H9 (cell line): ENCODE measurements around the gene MSL3B. TPM values are rescaled to one million over a fixed set of nuclear protein-coding genes. Genes with fewer than 3 reads are reported as not detected.

Experiments used
- DNase-seq: peaks from one replicate; pipeline ENCODE4 v3.0.0-alpha.2; 2017
- H2AFZ ChIP-seq: one replicate; pipeline ENCODE4 v1.6.1; 2013; ENCODE audit warnings: mild to moderate bottlenecking, low read length, control low read depth, moderate library complexity
- H2AK5ac ChIP-seq: 2 replicates; pipeline ENCODE4 v1.6.1; 2013; ENCODE audit warnings: low read length, control low read depth, mixed read lengths; ENCODE audit not compliant: insufficient read length
- H2BK120ac ChIP-seq: one replicate; pipeline ENCODE4 v1.6.1; 2013; ENCODE audit warnings: low read depth, mild to moderate bottlenecking, low read length, control low read depth, inconsistent platforms; ENCODE audit not compliant: poor library complexity, severe bottlenecking
- H2BK12ac ChIP-seq: 2 replicates; pipeline ENCODE4 v1.6.1; 2013; ENCODE audit warnings: low read length, control low read depth, mixed read lengths, low read depth; ENCODE audit not compliant: insufficient read length
- H2BK15ac ChIP-seq: 2 replicates; pipeline ENCODE4 v1.6.1; 2013; ENCODE audit warnings: low read depth, low read length, control low read depth
- H2BK20ac ChIP-seq: one replicate; pipeline ENCODE4 v1.6.1; 2013; ENCODE audit warnings: low read depth, mild to moderate bottlenecking, low read length, control low read depth, inconsistent platforms; ENCODE audit not compliant: poor library complexity, severe bottlenecking
- H2BK5ac ChIP-seq: 2 replicates; pipeline ENCODE4 v1.6.1; 2013; ENCODE audit warnings: low read length, control low read depth, mixed read lengths; ENCODE audit not compliant: insufficient read length
- H3K14ac ChIP-seq: 2 replicates; pipeline ENCODE4 v1.6.1; 2013; ENCODE audit warnings: low read length, control low read depth; ENCODE audit not compliant: insufficient read depth
- H3K18ac ChIP-seq: 2 replicates; pipeline ENCODE4 v1.6.1; 2013; ENCODE audit warnings: low read depth, mild to moderate bottlenecking, mixed read lengths, low read length, control low read depth; ENCODE audit not compliant: insufficient read length
- H3K23ac ChIP-seq: 2 replicates; pipeline ENCODE4 v1.6.1; 2013; ENCODE audit warnings: low read length, control low read depth, mixed read lengths, low read depth; ENCODE audit not compliant: insufficient read length
- H3K23me2 ChIP-seq: 2 replicates; pipeline ENCODE4 v1.6.1; 2013; ENCODE audit warnings: low read depth, mild to moderate bottlenecking, mixed read lengths, low read length, control low read depth; ENCODE audit not compliant: insufficient read length, poor library complexity, severe bottlenecking
- H3K27ac ChIP-seq: 2 replicates; pipeline ENCODE4 v1.5.1; 2013; ENCODE audit warnings: low read length, control low read depth, mixed read lengths, low read depth; ENCODE audit not compliant: insufficient read length
- H3K27me3 ChIP-seq: 2 replicates; pipeline ENCODE4 v1.6.1; 2013; ENCODE audit warnings: low read length, control low read depth, inconsistent platforms; ENCODE audit not compliant: insufficient read depth
- H3K4ac ChIP-seq: 2 replicates; pipeline ENCODE4 v1.6.1; 2013; ENCODE audit warnings: low read depth, mild to moderate bottlenecking, control low read depth, inconsistent platforms, low read length, moderate library complexity
- H3K4me1 ChIP-seq: 2 replicates; pipeline ENCODE4 v1.6.1; 2013; ENCODE audit warnings: low read length, control low read depth, inconsistent platforms; ENCODE audit not compliant: insufficient read depth
- H3K4me2 ChIP-seq: 2 replicates; pipeline ENCODE4 v1.6.1; 2013; ENCODE audit warnings: low read length, control low read depth, mixed read lengths; ENCODE audit not compliant: insufficient read length, insufficient read depth
- H3K56ac ChIP-seq: 2 replicates; pipeline ENCODE4 v1.6.1; 2013; ENCODE audit warnings: low read depth, mild to moderate bottlenecking, mixed read lengths, low read length, control low read depth; ENCODE audit not compliant: insufficient read length
- H3K79me1 ChIP-seq: 2 replicates; pipeline ENCODE4 v1.6.1; 2013; ENCODE audit warnings: low read depth, mild to moderate bottlenecking, moderate library complexity, low read length, control low read depth, inconsistent platforms; ENCODE audit not compliant: insufficient read depth, poor library complexity, severe bottlenecking
- H3K79me2 ChIP-seq: 2 replicates; pipeline ENCODE4 v1.6.1; 2013; ENCODE audit warnings: low read length, control low read depth, inconsistent platforms; ENCODE audit not compliant: insufficient read depth
- H3K9ac ChIP-seq: 2 replicates; pipeline ENCODE4 v1.6.1; 2013; ENCODE audit warnings: low read length, control low read depth, mixed read lengths; ENCODE audit not compliant: insufficient read length; ENCODE audit errors: extremely low read depth
- H3K9me3 ChIP-seq: one replicate; pipeline ENCODE4 v1.6.1; 2013; ENCODE audit warnings: low read depth, low read length, inconsistent platforms; ENCODE audit not compliant: control insufficient read depth
- H3T11ph ChIP-seq: one replicate; pipeline ENCODE4 v1.6.1; 2013; ENCODE audit warnings: mild to moderate bottlenecking, low read length, control low read depth, inconsistent platforms
- H4K20me1 ChIP-seq: one replicate; pipeline ENCODE4 v1.6.1; 2013; ENCODE audit not compliant: control insufficient read depth, insufficient read length, insufficient read depth
- H4K5ac ChIP-seq: 2 replicates; pipeline ENCODE4 v1.6.1; 2013; ENCODE audit warnings: low read depth, mild to moderate bottlenecking, mixed read lengths, low read length, control low read depth; ENCODE audit not compliant: insufficient read length
- H4K8ac ChIP-seq: replicated peaks from 2 replicates; pipeline ENCODE4 v1.6.1; 2013; ENCODE audit warnings: low read length, control low read depth, mixed read lengths, low read depth; ENCODE audit not compliant: insufficient read length
- H4K91ac ChIP-seq: 2 replicates; pipeline ENCODE4 v1.6.1; 2013; ENCODE audit warnings: low read depth, mild to moderate bottlenecking, moderate library complexity, mixed read lengths, low read length, control low read depth; ENCODE audit not compliant: insufficient read length
- H3K27ac Mint-ChIP-seq, 3 experiments: 2 replicates in 2 of 3; 3 replicates in 1 of 3; pipeline ENCODE4 v1.8.0; 2020 to 2021; ENCODE audit warnings: mixed read lengths in 3 of 3, mild to moderate bottlenecking in 1 of 3, moderate library complexity in 1 of 3
- H3K27me3 Mint-ChIP-seq: 2 replicates; pipeline ENCODE4 v1.8.0; 2021; ENCODE audit warnings: low read depth, mild to moderate bottlenecking, moderate library complexity, mixed read lengths
- H3K36me3 Mint-ChIP-seq, 3 experiments: 2 replicates in 2 of 3; 3 replicates in 1 of 3; pipeline ENCODE4 v1.8.0; 2020 to 2021; ENCODE audit warnings: low read depth in 3 of 3, mixed read lengths in 3 of 3; ENCODE audit not compliant: insufficient read depth in 1 of 3
- H3K4me1 Mint-ChIP-seq, 2 experiments: 2 replicates each; pipeline ENCODE4 v1.8.0; 2020; ENCODE audit warnings: mixed read lengths in 2 of 2
- H3K4me3 Mint-ChIP-seq, 2 experiments: 2 replicates in 1 of 2; 3 replicates in 1 of 2; pipeline ENCODE4 v1.8.0; 2020 to 2021; ENCODE audit warnings: mild to moderate bottlenecking in 2 of 2, mixed read lengths in 2 of 2, moderate library complexity in 1 of 2
- H3K9me3 Mint-ChIP-seq, 2 experiments: 2 replicates in 1 of 2; 3 replicates in 1 of 2; pipeline ENCODE4 v1.8.0; 2020; ENCODE audit warnings: mild to moderate bottlenecking in 2 of 2, mixed read lengths in 2 of 2, moderate library complexity in 1 of 2
- CTCF ChIP-seq: fragments of 200-600 bp; sonication (generic); conservative IDR thresholded peaks from 3 replicates; pipeline ENCODE4 v1.8.0; 2021; ENCODE audit warnings: antibody characterized with exemption, mild to moderate bottlenecking
- WGBS: extraction: QIAGEN DNeasy Blood & Tissue Kit; methylation state at CpG from one replicate; pipeline ENCODE4 v1.1.7; 2013; ENCODE audit warnings: missing lambda C conversion rate, low lambda C conversion rate, mixed read lengths; ENCODE audit not compliant: insufficient read length; ENCODE audit errors: extremely low coverage; 5-methylcytosine and 5-hydroxymethylcytosine counted together
- total RNA-seq: library from RNA; stranded (reverse); gene quantifications from 2 replicates; pipeline ENCODE4 v1.2.1, GENCODE V29; 2021

Gene MSL3B

GRCh38 chr2:233815861-233816260, 52.3 kb downstream of the MSL3B start:
- Histone ChIP-seq H4K20me1 (no peaks in the 10 kb centered on the region), H4K8ac (no peak overlapping the region), H3T11ph (no peak overlapping the region), H2BK12ac (no peak overlapping the region), H3K9me3 (no peaks in the 10 kb centered on the region), H3K4me1 (no peaks in the 10 kb centered on the region), H3K23ac (no peak overlapping the region), H3K4ac (no peak overlapping the region), H3K9ac (no peak overlapping the region), H4K5ac (no peak overlapping the region), H3K18ac (no peak overlapping the region), H3K4me2 (no peak overlapping the region), H3K14ac (no peak overlapping the region), H3K56ac (no peak overlapping the region), H2AFZ (no peak overlapping the region), H3K27ac (no peak overlapping the region), H3K23me2 (no peaks in the 10 kb centered on the region), H4K91ac (no peak overlapping the region), H2BK20ac (no peak overlapping the region), H2BK5ac (no peak overlapping the region), H2BK120ac (no peak overlapping the region), H2AK5ac (no peak overlapping the region), H3K79me1 (no peaks in the 10 kb centered on the region), H3K79me2 (no peaks in the 10 kb centered on the region), H2BK15ac (no peak overlapping the region), H3K27me3 (no peaks in the 10 kb centered on the region)
- no peak overlapping the region for H3K4me3 Mint-ChIP-seq
- H3K27me3 Mint-ChIP-seq: peaks cover 9% of the 10 kb centered on the region
- no peak overlapping the region for H3K27ac Mint-ChIP-seq
- no peaks in the 10 kb centered on the region for H3K36me3 Mint-ChIP-seq
- no peak for TF ChIP-seq CTCF
- no CpG with 5 or more reads among the region's 6 CpGs for WGBS
- DNase-seq: no peak
- no peaks in the 10 kb centered on the region for H3K4me1 Mint-ChIP-seq
- no peaks in the 10 kb centered on the region for H3K9me3 Mint-ChIP-seq

Other genes starting within 250 kb of the MSL3B start
- not detected in 2 replicates for gene UGT1A10, start 231.9 kb downstream of the MSL3B start, total RNA-seq
- not detected in 2 replicates for gene UGT1A9, start 196.5 kb downstream of the MSL3B start, total RNA-seq
- gene UGT1A7, start 186.5 kb downstream of the MSL3B start, total RNA-seq: not detected in 2 replicates
- gene UGT1A6, start 175.5 kb downstream of the MSL3B start, total RNA-seq: not detected in 2 replicates
- gene UGT1A5, start 155.5 kb downstream of the MSL3B start, total RNA-seq: not detected in 2 replicates
- gene UGT1A4, start 149.7 kb downstream of the MSL3B start, total RNA-seq: not detected in 2 replicates
- gene UGT1A3, start 139.3 kb downstream of the MSL3B start, total RNA-seq: not detected in 2 replicates
- gene UGT1A1, start 108.1 kb downstream of the MSL3B start, total RNA-seq: not detected in 2 replicates
- not detected in 2 replicates for gene MROH2A, start 90.1 kb downstream of the MSL3B start, total RNA-seq
- gene HJURP, start 13.9 kb downstream of the MSL3B start, total RNA-seq: 49.7 and 52.6 TPM in 2 replicates
- 0.20 and 0.28 TPM in 2 replicates for gene TRPM8, start 49.0 kb upstream of the MSL3B start, total RNA-seq
- not detected in 2 replicates for gene SPP2, start 182.3 kb upstream of the MSL3B start, total RNA-seq